HCT116 (cell line): ENCODE data around the gene SCN4B.

Experiments
- CEBPB ChIP-seq: IDR thresholded peaks from 2 replicates; pipeline ENCODE4 v1.6.1; 2012; ENCODE audit warnings: low read depth
- ELF1 ChIP-seq: IDR thresholded peaks from 2 replicates; pipeline ENCODE4 v1.6.1; 2012; ENCODE audit warnings: low read depth, borderline replicate concordance
- EZH2 ChIP-seq: fragments of 200-600 bp; sonication (generic); IDR thresholded peaks from 2 replicates; pipeline ENCODE4 v1.6.1; 2017; ENCODE audit warnings: antibody characterized with exemption, mixed run types
- EZH2phosphoT487 ChIP-seq: fragments of 200-600 bp; IDR thresholded peaks from 2 replicates; pipeline ENCODE4 v1.6.1; 2018; ENCODE audit warnings: antibody characterized with exemption, borderline replicate concordance
- POLR2A ChIP-seq: IDR thresholded peaks from 2 replicates; pipeline ENCODE4 v1.7.0; 2011; ENCODE audit warnings: borderline replicate concordance; ENCODE audit not compliant: insufficient read depth, insufficient read length; ENCODE audit errors: extremely low read depth
- POLR2AphosphoS5 ChIP-seq: IDR thresholded peaks from 2 replicates; pipeline ENCODE4 v1.6.1; 2011; ENCODE audit warnings: mild to moderate bottlenecking, low read depth, low read length, moderate library complexity
- RAD21 ChIP-seq: IDR thresholded peaks from 2 replicates; pipeline ENCODE4 v1.6.1; 2012; ENCODE audit warnings: low read depth, mild to moderate bottlenecking
- ZBTB33 ChIP-seq: IDR thresholded peaks from 2 replicates; pipeline ENCODE4 v1.6.1; 2011; ENCODE audit warnings: mild to moderate bottlenecking, low read length, moderate library complexity; ENCODE audit not compliant: insufficient replicate concordance; ENCODE audit errors: extremely low read depth
- ZNF274 ChIP-seq: fragments of 200-500 bp; sonication (Bioruptor generic); IDR thresholded peaks from 2 replicates; pipeline ENCODE4 v1.6.1; 2014; ENCODE audit warnings: mild to moderate bottlenecking, low read depth, low read length, inconsistent platforms
- TF ChIP-seq, protein P1 (sequence below), 3 experiments: fragments of 200-600 bp in 1 of 3; sonication (generic) in 1 of 3; IDR thresholded peaks in 2 of 3; conservative IDR thresholded peaks in 1 of 3; 2 replicates each; pipeline ENCODE4 v1.5.1; 2012 to 2017; ENCODE audit warnings: low read depth in 2 of 3, low read length in 2 of 3, antibody characterized with exemption in 1 of 3, borderline replicate concordance in 1 of 3, control low read depth in 1 of 3, mild to moderate bottlenecking in 1 of 3, mixed read lengths in 1 of 3, mixed run types in 1 of 3, moderate library complexity in 1 of 3; ENCODE audit not compliant: insufficient read depth in 1 of 3
- TF ChIP-seq, protein P2 (sequence below): IDR thresholded peaks from 2 replicates; pipeline ENCODE4 v1.6.1; 2012; ENCODE audit warnings: low read depth

DNA sequence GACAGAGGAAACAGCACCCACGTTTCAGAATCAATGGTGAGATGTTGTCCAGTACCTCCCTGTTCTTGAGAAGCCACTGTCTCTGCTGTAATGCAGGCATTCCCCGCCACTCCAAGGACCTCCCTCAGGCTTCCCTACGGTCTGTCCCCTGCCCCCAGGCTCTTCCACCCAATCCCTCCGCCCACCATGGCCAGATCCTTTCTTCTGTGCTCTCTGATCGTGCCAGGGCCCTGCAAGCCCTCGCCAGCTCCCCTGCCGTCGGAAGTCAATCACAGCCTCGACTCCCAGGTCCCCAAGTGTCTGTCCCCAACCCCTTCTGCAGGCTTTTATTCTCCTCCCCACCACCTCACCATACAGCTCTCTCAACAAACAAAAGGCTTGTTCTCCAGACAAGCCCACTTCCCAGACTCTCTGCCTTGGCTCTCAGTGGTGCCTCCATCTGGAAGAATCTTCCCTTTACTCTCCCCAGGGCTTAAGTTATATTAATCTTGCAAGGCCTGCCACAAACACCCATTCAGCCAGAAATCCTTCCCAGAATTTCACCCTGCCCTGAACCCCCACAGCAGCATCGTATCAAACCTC lies 13.7 kb downstream of the SCN4B start:
- TF ChIP-seq EZH2phosphoT487 (no peak), EZH2 (no peak), POLR2AphosphoS5 (no peak), POLR2A (no peak), CEBPB (no peak), ELF1 (no peak), ZNF274 (no peak), RAD21 (no peak), ZBTB33 (no peak)
- TF ChIP-seq, protein P1, sequence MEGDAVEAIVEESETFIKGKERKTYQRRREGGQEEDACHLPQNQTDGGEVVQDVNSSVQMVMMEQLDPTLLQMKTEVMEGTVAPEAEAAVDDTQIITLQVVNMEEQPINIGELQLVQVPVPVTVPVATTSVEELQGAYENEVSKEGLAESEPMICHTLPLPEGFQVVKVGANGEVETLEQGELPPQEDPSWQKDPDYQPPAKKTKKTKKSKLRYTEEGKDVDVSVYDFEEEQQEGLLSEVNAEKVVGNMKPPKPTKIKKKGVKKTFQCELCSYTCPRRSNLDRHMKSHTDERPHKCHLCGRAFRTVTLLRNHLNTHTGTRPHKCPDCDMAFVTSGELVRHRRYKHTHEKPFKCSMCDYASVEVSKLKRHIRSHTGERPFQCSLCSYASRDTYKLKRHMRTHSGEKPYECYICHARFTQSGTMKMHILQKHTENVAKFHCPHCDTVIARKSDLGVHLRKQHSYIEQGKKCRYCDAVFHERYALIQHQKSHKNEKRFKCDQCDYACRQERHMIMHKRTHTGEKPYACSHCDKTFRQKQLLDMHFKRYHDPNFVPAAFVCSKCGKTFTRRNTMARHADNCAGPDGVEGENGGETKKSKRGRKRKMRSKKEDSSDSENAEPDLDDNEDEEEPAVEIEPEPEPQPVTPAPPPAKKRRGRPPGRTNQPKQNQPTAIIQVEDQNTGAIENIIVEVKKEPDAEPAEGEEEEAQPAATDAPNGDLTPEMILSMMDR (IDR thresholded peaks at IDR 0.05 in 2 of 3, conservative IDR thresholded peaks at IDR 0.05 in 1 of 3; ENCODE audit: borderline replicate concordance in 1 of 3, insufficient read depth in 1 of 3, low read depth in 2 of 3, low read length in 2 of 3), result no peak
- TF ChIP-seq, protein P2, sequence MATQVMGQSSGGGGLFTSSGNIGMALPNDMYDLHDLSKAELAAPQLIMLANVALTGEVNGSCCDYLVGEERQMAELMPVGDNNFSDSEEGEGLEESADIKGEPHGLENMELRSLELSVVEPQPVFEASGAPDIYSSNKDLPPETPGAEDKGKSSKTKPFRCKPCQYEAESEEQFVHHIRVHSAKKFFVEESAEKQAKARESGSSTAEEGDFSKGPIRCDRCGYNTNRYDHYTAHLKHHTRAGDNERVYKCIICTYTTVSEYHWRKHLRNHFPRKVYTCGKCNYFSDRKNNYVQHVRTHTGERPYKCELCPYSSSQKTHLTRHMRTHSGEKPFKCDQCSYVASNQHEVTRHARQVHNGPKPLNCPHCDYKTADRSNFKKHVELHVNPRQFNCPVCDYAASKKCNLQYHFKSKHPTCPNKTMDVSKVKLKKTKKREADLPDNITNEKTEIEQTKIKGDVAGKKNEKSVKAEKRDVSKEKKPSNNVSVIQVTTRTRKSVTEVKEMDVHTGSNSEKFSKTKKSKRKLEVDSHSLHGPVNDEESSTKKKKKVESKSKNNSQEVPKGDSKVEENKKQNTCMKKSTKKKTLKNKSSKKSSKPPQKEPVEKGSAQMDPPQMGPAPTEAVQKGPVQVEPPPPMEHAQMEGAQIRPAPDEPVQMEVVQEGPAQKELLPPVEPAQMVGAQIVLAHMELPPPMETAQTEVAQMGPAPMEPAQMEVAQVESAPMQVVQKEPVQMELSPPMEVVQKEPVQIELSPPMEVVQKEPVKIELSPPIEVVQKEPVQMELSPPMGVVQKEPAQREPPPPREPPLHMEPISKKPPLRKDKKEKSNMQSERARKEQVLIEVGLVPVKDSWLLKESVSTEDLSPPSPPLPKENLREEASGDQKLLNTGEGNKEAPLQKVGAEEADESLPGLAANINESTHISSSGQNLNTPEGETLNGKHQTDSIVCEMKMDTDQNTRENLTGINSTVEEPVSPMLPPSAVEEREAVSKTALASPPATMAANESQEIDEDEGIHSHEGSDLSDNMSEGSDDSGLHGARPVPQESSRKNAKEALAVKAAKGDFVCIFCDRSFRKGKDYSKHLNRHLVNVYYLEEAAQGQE, result no peak
